Lung (tissue), 12 donors: ENCODE data around the gene CNST. TPM values are rescaled to one million over a fixed set of nuclear protein-coding genes. Genes with fewer than 3 reads are reported as not detected.

Experiments used
- ATAC-seq: fragments of 200-7000 bp; cut with Tn5 transposase; one replicate; pipeline ENCODE4 v1.9.1; 2020; ENCODE audit warnings: moderate number of reproducible peaks; ENCODE audit not compliant: insufficient read depth, low FRiP score
- DNase-seq, 3 donors: peaks; one replicate each; pipeline ENCODE4 v3.0.0-alpha.2; 2013 to 2017
- H3K27ac ChIP-seq, 2 donors: one replicate each; pipeline ENCODE4 v1.5.1; 2013; ENCODE audit warnings: mild to moderate bottlenecking in 2 of 2, moderate library complexity in 2 of 2, control low read depth in 1 of 2, inconsistent platforms in 1 of 2, low read depth in 1 of 2, low read length in 1 of 2
- H3K27me3 ChIP-seq, 3 donors: one replicate each; pipeline ENCODE4 v1.5.1; 2013; ENCODE audit warnings: low read length in 2 of 3; ENCODE audit not compliant: control insufficient read depth in 3 of 3, insufficient read depth in 3 of 3
- H3K36me3 ChIP-seq, 4 donors: one replicate each; pipeline ENCODE4 v1.5.1; 2013; ENCODE audit warnings: low read length in 4 of 4, mild to moderate bottlenecking in 1 of 4, moderate library complexity in 1 of 4; ENCODE audit not compliant: control insufficient read depth in 4 of 4, insufficient read depth in 4 of 4
- H3K4me1 ChIP-seq, 5 donors: one replicate each; pipeline ENCODE4 v1.5.1; 2013; ENCODE audit warnings: low read length in 5 of 5, mild to moderate bottlenecking in 2 of 5, moderate library complexity in 1 of 5; ENCODE audit not compliant: control insufficient read depth in 5 of 5, insufficient read depth in 5 of 5
- H3K4me3 ChIP-seq: one replicate; pipeline ENCODE4 v1.5.1; 2013; ENCODE audit warnings: mild to moderate bottlenecking, control low read depth, moderate library complexity
- H3K9ac ChIP-seq, 2 donors: one replicate each; pipeline ENCODE4 v1.5.1; 2013; ENCODE audit warnings: low read length in 2 of 2, control low read depth in 1 of 2; ENCODE audit not compliant: insufficient read depth in 1 of 2
- H3K9me3 ChIP-seq, 4 donors: one replicate each; pipeline ENCODE4 v1.5.1; 2013; ENCODE audit warnings: low read length in 3 of 4, mild to moderate bottlenecking in 1 of 4, moderate library complexity in 1 of 4; ENCODE audit not compliant: control insufficient read depth in 4 of 4, insufficient read depth in 3 of 4
- CTCF ChIP-seq: IDR thresholded peaks from 2 replicates; pipeline ENCODE4 v1.5.1; 2012; ENCODE audit warnings: mild to moderate bottlenecking; ENCODE audit errors: control extremely low read depth, extremely low read depth
- WGBS, 2 donors: extraction: QIAGEN DNeasy Blood & Tissue Kit; methylation state at CpG; one replicate each; pipeline ENCODE4 v1.1.7; 2013; 5-methylcytosine and 5-hydroxymethylcytosine counted together
- polyA plus RNA-seq, 2 donors: library from polyadenylated mRNA; stranded (reverse); fragments of 200-250 nt; gene quantifications; one replicate each; pipeline ENCODE4 v1.2.1, GENCODE V29; 2013
- total RNA-seq, 2 donors: library from RNA; depleted of rRNA in 1 of 2; stranded (reverse); fragments of >200 nt in 1 of 2; gene quantifications; one replicate each; pipeline ENCODE4 v1.2.1, GENCODE V29; 2014 to 2021
- donor health status: control.
- donor health status: control.
- donor health status: Bipolar disorder and iron deficiency.
- donor health status: healthy.
- donor health status: DM: yes; HTN: yes; CAD: no.

CNST gene
- total and polyA plus RNA-seq, 4 donors: 6.1 to 37.3 (median 17.2) TPM

- H3K9ac ChIP-seq: no peak overlapping the region
- H3K4me1 ChIP-seq: peaks cover 0 to 16% (median 12%) of the 10 kb centered on the region in 5 donors
- TF ChIP-seq CTCF: no peak
- peaks cover 0 to 3% (median 0%) of the 10 kb centered on the region in 4 donors for H3K36me3 ChIP-seq
- H3K9me3 ChIP-seq: no peaks in the 10 kb centered on the region
- H3K27me3 ChIP-seq: no peaks in the 10 kb centered on the region
- DNase-seq (peak in 2 of 3 donors; percentile 41 to 60), ATAC-seq (no peak)
- WGBS, 2 donors: 11 to 28% methylated on average over 3 of the region's 3 CpGs
- H3K4me3 ChIP-seq: no peak overlapping the region
- no peak overlapping the region for H3K27ac ChIP-seq
Measured at GRCh38 chr1:246579818-246580217, 13.6 kb downstream of the CNST start.

DNA sequence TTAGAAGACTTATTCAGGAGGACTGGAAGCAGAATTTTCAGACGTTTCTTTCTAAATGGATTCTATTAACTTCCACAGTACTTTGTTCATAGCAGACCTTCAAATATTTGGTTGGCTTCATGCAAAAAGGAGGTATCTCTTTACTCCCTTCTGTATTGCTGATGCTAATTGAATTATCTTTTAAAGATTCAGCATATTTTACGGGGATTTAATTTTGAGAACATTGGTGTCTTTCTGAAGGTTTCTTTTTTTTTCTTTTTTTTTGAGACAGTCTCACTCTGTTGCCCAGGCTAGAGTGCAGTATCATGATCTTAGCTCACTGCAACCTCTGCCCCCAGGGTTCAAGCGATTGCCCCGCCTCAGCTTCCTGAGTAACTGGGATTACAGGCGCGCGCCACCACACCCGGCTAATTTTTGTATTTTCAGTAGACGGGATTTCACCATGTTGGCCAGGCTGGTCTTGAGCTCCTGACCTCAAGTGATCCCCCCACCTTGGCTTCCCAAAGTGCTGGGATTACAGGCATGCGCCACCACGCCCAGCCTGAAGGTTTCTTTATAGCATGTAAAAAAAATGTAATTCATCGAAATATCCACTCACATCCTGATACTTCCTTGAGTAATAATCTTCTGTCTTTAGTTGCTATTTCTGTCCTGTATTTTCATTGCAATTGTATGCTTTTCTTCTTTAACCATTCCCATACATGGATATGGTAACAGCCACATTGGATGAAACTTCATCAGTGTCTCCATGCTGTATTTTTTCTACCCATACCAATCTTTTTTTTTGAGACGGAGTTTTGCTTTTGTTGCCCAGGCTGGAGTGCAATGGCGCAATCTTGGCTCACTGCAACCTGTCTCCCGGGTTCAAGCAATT, 14.5 kb downstream of the CNST start:
- H3K27ac ChIP-seq: no peak overlapping the region
- no peak overlapping the region for H3K4me3 ChIP-seq
- WGBS, 2 donors: 76 to 85% methylated on average over 15 of the region's 15 CpGs
- H3K9me3 ChIP-seq: no peaks in the 10 kb centered on the region
- H3K9ac ChIP-seq: no peak overlapping the region
- no peak for DNase-seq
- TF ChIP-seq CTCF: no peak
- H3K27me3 ChIP-seq: no peaks in the 10 kb centered on the region
- no peak for ATAC-seq
- peaks cover 0 to 3% (median 0%) of the 10 kb centered on the region in 4 donors for H3K36me3 ChIP-seq
- peaks cover 0 to 16% (median 12%) of the 10 kb centered on the region in 5 donors for H3K4me1 ChIP-seq

DNA sequence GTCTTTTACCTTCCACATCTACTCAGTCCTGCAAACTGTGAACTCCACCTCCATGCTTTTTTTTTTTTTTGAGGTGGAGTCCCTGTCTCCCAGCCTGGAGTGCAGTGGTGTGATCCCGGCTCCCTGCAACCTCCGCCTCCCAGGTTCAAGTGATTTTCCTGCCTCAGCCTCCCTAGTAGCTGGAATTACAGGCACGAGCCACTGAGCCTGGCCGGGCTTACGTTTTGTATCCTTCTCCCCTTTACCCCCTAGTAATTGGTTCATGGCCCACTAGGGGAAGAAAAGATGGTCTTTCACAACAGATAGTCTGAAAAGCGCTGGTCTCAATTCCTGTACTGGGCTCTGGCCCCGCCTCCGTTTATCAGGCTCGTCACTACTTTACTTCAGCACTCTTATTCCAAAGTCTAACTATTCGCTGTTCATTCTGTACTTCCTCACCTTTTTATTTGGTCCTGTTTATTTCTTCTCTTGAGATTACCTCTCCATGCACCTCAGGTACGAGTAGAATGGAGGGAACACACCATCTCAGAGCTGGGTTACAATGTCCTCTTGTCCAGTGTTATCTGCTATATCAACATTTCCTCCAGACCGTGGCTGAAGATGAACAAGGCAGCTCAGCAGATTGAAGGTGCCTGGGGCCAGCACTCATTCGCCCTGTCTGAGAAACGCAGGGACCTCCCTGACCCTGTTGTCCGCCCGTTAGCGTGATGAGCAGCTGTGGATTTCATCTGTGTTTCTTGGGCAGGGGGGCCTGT, 16.2 kb downstream of the CNST start:
- Histone ChIP-seq H3K4me3 (no peak overlapping the region), H3K27ac (peak overlapping the region in 1 of 2 donors; percentile 41), H3K9me3 (no peaks in the 10 kb centered on the region), H3K9ac (no peak overlapping the region), H3K36me3 (peaks cover 0 to 3% (median 0%) of the 10 kb centered on the region in 4 donors), H3K4me1 (peaks cover 0 to 16% (median 12%) of the 10 kb centered on the region in 5 donors), H3K27me3 (no peaks in the 10 kb centered on the region)
- TF ChIP-seq CTCF: no peak
- WGBS, 2 donors: 61 to 74% methylated on average over 17 of the region's 17 CpGs
- ATAC-seq: no peak
- DNase-seq: no peak
